SW 1271 (cell line): ENCODE data around the gene LTBP1.
"Not testable (repeated sequence)": the region's sequence is repeated elsewhere in the genome, so short reads cannot be mapped to it uniquely, and the experiment has no call there.

Experiments
- DNase-seq, 2 experiments: peaks; one replicate each; lab custom pipeline; 2025; lab: John Stamatoyannopoulos, UW

Gene LTBP1

DNA sequence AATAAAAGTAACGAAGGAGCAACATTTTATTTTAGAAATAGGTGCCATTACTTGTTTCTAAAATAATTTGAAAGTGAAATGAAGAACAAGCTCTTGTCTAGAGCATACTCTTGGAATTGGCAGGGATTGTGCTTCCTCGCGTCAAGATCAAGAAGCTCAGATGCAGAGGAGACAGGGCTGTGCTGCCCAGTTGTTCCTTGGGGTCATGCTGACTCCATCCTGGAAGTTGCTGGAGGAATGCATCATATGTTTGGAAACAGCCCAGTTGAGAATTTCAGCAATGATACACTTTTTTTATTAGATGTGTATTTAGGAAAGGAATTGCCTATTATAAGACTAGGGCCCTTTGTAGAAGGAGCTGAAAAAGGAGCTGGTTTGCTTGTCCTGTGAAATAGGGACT is 17.2 kb downstream of the LTBP1 start:
- no peak for DNase-seq

DNA sequence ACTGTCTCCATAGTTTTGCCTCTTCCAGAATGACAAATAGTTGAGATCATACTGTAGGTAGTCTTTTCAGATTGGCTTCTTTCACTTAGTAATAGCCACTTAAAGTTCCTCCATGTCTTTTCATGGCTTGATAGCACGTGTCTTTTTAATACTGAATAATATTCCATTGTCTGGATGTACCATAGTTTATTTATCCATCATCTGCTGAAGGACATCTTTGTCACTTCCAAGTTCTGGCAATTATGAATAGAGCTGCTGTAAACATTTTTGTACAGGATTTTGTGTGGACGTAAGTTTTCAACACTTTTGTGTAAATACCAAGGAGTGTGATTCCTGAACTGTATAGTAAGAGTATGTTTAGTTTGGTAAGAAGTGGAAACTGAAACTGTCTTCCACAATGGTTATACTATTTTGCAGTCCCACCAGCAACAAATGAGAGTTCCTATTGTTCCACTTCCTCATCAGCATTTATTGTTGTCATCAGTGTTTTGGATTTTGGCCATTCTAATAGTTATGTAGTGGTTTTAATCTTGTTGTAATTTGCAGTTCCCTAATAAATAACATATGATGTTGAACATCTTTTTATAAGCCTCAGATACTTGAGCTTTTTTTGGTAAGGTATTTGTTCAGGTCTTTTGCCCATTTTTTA is 18.9 kb downstream of the LTBP1 start:
- DNase-seq = no peak

DNA sequence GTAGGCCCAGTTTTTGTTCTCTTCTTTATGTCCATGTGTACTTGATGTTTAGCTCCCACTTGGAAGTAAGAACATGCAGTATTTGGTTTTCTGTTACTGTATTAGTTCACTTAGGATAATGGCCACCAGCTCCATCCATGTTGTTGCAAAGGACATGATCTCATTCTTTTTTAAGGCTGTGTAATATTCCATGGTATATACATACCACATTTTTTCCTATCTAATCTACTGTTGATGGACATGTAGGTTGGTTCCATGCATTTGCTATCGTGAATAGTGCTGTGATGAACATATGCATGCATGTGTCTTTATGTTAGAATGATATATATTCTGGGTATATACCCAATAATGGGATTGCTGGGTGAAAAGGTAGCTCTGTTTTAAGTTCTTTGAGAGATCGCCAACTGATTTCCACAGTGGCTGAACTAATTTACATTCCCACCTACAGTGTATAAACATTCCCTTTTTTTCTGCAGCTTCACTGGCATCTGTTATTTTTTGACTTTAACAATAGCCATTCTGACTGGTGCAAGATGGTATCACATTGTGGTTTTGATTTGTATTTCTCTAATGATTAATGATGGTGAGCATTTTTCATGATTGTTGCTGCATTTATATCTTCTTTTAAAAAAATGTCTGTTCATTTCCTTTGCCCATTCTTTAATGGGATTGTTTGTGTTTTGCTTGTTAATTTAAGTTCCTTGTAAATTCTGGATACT is 22.9 kb downstream of the LTBP1 start:
- DNase-seq = no peak

DNA sequence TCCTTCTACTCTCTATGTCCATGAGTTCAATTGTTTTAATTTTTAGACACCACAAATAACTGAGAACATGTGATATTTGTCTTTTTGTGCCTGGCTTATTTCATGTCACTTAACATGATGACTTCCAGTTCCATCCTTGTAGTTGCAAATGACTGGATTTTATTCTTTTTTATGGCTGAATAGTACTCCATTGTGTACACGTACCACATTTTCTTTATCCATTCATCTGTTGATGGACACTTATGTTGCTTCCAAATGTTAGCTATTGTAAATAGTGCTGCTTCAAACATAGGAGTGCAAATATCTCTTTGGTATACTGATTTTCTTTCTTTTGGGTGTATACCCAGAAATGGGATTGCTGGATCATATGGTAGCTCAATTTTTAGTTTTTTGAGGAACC is 27.0 kb downstream of the LTBP1 start:
- DNase-seq = not testable (repeated sequence)

DNA sequence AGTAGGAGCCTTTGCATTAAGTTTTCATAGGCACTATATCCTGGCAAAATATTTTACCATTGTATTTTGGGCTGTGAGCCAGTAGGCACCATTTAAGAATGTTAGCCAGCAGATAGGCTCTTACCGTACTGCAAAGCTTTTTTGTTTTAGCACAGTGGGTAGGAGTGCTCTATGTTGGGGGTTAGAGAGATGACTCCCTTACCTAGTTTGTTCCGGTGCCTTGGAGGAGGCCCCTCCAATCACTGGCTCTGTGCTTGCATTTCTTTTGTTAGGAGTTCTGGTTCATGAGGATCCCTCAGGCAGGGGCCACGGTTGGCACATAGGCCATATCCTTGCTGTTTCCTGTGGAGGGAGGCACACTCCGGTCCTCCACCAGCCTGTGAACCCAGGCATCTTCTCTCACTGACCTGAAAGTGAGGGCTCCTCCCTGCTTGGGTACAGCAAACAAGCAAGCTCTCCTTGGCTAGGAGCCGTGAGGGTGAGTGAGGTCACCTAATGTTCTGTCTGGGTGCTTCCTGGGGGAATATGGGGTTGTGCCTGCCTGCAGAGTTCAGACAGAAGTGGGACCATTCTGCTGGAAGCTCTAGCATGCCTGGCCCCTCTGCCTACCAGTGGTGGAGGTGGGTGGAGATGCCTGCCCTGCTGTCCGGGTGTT is 29.8 kb downstream of the LTBP1 start:
- DNase-seq = no peak

DNA sequence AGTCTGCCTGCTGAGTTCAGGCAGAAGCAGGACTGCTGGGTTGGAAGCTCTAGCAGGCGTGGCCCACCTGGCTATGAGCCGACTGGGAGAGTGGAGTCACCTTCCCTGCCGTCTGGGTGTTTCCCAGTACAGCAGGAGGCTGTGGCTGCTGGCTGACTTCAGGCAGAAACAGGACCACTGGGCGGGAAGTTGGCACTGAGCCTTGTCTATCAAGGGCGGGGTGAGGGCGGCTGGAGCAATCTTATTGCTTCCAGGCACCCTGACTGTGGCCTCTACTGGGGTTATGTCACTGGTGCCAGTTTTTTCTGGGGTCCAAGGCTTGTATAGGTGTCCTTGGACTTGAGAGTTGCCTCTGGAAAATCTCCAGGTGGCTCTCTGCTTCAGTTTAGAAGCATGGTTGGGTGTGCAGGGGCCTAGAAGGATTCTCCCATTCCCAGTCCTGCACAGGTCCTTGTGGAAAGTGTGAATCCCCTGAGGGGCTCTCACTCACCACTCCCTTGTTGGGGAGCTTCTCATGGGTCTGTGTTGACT is 30.5 kb downstream of the LTBP1 start:
- DNase-seq = no peak

DNA sequence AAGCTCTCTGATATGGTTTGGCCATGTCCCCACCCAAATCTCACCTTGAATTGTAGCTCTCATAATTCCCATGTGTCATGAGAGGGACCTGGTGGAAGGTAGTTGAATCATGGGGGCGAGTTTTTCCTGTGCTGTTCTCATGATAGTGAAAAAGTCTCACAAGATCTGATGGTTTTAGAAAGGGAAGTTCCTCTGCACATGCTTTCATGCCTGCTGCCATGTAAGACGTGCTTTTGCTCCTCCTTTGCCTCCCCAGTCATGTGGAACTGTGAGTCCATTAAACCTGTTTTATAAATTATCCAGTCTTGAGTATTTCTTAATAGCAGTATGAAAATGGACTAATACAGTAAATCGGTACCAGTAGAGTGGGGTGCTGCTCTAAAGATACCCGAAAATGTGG is 34.9 kb downstream of the LTBP1 start:
- DNase-seq = no peak

DNA sequence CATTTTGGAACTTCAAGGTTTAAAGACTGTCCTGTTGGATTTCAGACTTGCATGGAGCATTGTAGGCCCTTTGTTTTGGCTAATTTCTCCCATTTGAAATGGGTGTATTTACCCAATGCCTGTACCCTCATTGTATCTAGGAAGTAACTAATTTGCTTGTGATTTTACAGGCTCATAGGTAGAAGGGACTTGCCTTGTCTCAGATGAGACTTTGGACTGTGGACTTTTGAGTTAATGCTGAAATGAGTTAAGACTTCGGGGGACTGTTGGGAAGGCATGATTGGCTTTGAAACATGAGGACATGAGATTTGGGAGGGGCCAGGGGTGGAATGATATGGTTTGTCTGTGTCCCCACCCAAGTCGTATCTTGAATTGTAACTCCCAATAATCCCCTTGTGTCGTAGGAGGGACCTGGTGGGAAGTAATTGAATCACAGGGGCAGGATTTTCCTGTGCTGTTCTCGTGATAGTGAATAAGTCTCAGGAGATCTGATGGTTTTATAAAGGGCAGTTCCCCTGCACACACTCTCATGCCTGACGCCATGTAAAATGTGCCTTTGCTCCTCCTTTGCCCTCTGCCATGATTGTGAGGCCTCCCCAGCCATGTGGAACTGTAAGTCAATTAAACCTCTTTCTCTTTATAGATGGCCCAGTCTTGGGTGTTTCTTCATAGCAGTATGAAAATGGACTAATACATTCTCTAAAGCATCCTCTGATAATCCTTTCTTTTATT is 36.6 kb downstream of the LTBP1 start:
- DNase-seq = not testable (repeated sequence)

DNA sequence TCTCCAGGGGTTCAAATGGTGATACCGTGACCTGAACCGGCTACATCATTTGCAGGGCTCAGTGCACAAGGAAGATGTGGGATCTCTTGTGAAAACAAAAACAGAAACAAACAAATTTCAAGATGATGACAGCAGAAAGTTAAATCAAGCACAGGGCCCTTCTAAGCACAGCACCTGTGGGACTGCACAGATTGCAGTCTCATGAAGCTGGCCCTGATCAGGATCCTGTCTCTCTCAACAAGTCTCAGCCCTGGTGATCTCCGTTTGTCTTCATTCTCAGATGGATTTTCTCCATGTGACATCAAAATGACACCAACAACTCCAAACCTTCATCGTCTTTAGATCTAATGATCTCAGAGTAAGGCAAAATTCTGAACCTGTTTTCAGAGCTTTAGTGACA is 39.7 kb downstream of the LTBP1 start:
- DNase-seq = no peak

DNA sequence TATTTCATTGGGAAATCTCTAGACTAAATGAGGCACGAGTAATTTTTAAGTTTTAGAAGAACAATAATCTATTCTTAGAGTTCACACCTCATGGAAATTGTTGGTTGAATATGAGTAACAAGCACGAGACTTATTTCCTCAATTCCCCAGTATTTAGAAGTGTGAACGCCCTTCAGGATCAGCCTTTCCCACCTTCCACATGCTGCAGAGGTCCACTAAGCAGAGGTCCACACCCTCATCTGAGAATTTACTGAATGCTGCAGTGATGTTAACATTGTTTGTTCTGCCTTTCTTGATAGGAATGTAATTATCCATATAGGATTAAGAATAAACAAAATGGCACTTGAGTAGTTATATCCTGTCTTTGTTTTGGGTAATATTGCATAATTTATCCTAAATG is 41.8 kb downstream of the LTBP1 start:
- no peak for DNase-seq

DNA sequence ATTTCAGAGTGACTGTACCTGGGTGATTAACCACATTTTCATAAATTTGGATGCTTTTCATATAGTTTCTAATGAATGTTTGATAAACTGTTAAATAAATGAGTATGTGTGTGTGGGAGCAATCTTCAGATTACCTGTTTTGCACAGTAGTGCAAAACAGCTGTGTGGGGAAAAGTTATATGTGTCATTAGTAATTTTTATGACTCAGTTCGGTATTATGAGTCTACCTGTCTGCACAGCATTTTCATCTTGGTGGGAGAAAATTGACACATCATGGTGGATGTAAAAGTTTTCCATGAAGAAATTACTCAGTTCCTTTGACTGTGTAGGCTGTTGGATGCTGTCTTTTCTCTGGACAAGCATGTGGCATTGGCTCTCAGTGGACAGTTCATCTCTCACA is 43.8 kb downstream of the LTBP1 start:
- no peak for DNase-seq

DNA sequence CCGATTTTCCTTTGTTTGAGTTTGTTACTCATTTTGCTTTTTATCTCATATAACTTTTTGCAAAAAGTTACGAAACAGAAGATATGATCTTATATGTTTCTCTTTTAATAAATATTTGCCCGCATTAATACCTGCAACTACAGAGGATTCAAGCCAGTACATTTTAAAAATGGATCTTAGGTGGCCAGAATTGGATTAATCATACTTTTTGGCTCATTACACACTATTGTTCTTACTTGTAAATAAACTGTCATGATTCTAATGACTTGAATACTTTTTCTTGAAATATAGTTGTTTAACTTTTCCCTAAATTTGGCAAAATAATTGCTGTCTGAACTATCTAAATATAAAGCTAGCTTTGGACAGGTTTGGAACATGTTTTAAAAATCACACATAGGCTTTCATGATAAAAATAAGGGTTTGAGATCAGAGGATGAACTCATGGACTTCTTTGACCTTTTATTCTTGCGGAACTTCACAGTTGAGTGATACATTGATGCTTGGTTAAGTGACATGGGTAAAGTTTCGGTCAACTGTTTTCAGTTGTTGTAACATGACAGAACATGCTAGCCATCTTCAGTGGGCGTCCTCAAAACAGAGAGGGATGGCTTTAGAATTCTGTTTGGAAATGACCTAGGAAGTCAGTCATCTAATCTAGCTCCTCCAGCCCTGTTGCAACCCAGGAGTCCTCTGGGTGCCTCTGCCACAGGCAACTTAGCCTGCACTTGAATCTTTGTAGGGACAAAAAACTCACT is 44.5 kb downstream of the LTBP1 start:
- no peak for DNase-seq

DNA sequence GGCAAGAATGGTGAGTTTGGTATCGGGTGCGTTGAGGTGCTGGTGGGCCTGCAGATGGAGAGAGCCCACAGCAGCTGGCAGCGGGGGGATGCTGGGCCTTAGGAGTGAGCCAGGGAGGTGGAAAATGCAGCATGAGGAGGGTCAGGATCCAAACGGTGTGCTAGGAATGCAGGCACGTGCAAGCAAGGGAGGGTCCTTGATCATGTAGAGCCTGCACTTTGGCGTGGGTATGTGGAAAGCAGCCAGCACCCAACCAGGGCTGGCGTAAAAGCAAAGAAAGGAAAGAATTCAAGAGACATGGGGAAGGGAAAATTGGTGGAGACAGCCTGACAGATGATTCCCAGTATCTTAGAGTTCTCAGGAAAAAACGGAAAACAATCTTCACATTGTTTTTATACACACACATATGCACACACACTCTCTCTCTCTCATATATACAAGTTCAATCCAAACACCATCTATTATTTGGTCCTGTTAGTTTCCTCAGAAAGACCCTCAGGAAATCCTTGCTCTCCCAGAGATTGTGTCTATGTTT is 46.3 kb downstream of the LTBP1 start:
- no peak for DNase-seq

DNA sequence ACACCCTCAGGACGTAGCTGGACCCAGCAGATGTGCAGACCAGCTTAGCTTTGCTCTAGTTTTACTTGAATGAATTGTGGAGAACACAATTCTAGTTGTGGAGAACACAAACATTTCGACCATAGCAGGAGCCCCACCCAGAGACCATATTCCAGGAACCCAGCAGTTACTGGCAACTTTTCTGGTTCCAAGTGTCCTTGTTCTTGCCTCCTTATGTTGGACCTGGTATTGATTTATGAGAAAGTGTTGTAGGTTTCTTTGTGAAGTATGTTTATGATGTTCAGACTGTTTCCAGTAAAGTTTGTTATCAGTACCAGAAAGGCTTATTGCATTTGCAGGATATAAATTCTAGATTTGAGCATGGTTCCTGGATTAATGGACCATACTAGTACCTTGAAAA is 51.0 kb downstream of the LTBP1 start:
- DNase-seq = no peak

DNA sequence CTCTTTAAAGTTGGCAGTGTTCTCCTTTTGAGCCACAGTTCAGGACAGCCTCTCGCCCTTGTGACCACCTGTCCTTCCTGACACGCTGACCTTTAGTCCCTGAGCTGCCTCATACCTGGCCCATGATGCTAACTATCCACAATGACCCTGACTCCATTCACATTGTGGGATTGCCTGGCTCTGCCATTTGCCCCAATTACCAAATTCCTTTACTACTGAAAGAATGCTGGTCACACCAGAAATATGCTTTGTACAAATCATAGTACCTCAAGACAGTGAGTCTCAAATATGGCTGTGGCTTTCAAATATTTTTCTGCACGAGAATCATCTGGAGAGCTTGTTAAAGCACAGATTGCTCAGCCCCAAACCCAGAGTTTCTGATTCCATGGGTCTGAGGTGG is 54.2 kb downstream of the LTBP1 start:
- no peak for DNase-seq

DNA sequence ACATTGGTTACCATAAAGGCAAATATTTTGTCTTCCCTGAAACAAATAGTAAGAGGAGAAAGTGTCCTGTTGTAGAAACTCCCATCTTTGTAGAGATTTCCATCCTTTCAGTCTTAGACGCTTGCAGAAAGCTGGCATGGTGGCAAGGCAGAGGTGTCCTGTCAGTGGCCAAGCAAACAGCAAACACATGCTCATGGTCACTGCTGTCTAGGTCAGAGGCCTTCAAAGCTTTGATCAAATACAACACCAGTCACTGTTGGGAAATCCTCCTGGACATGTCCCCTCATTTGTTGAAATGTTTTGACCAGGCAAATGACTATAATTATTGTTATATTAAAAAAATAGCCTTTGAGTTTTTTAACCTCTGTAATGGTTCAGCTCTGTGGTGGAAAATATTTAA is 55.1 kb downstream of the LTBP1 start:
- DNase-seq = no peak

DNA sequence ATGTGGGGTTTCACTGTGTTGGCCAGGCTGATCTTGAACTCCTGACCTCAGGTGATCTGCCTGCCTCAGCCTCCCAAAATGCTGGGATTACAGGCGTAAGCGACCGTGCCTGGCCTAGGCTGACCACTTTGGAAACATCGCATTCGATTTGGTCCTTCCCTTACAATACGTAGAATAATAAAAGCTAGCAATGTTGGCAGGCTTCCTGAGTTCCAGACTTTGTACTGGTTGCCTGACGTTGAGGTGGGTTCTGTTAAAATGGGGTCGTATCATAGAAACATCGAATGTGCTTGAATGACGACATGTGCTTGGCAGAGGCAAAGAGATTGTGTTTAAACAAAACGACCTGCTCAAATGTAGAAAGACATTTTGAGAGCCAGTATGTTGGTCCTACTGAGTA is 56.1 kb downstream of the LTBP1 start:
- no peak for DNase-seq

DNA sequence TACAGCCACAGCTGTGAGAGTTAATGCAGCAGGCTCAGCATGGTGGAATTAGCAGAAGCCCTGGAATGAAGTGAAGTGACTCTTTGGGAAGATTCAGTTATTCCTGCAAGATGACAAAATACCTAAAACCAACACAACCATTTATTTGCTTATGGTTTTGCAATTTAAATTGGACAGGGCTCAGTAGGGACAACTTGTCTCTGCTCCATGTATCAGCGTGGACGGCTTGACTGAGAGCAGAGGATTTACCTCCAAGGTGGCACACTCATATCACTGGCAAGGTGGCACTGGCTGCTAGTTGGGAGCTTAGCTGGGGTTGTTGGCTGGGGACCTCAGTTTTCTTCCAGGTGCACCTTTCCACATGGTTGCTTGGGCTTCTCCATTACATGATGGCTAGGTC is 58.3 kb downstream of the LTBP1 start:
- DNase-seq = no peak

DNA sequence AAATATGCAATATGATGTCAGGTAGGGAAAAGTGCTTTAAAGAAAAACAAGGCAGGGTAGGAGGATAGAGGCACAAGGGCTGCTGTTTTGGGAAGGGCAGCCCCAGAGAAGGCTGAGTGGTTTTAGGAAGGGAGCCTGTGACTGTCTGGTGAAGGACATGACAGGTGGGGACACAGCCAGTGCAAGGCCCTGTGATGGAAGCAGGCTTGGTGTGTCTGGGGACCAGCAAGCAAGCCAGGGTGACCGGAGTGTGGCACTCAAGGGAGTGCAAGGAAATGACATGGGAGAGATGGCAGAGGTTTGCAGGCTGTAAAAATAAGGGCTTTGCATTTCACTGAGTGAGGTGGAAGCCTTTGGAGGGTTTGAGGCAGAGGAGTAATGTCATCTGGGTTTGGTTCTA is 62.0 kb downstream of the LTBP1 start:
- DNase-seq = no peak

DNA sequence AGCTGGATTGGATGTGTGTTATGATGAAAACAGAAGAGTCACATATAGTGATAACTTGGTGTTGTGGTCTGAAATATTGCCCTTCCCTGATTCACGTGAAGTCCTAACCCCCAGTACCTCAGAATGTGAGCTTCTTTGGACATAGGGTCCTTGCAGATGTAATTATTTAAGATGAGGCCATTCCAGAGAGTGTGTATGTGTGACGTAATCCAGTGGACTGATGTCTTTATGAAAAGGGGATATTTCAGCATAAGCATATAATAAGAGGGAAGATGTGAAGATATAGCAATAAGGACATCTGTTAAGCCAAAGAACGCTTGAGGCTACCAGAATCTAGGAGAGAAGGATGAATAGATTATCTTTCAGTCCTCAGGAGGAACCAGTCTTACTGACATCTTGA is 62.5 kb downstream of the LTBP1 start:
- no peak for DNase-seq

DNA sequence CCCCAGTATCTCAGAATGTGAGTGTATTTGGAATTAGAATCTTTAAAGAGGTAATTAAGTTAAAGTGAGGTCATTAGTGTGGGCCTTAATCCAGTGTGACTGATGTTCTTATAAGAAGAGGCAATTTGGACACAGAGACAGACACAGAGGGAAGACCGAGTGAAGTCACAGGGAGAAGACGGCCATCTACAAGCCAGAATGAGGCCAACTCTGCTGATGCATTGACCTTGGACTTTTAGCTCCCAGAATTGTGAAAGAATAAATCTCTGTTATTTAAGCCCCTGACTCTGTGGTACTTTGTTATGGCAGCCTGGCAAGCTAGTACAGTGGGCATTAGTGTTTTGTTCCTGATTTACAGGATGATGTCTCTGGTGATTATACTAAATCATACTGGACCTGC is 64.6 kb downstream of the LTBP1 start:
- no peak for DNase-seq

DNA sequence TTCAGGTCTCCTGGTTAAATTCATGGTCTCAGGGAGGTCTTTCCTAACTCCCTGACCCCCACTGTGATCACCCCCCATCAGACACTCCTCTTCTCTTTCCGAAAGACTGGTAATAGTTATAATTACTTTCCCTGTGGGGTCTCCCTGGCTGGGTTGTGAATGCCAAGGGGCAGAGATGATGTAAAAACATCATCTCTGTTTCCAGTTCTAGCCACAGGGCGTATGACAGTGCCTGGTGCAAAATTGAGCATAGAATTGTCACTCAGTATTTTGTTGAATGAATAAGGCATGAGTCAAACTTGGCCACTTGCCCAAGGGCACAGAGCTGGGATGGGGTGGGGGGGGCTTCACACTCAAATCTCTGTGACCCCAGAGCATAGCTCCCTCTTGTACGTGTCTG is 65.2 kb downstream of the LTBP1 start:
- DNase-seq = no peak
